MM.1S (cell line): Measurements from ENCODE around the gene RGS6.

Source experiments
- DNase-seq: peaks from one replicate; pipeline ENCODE4 v3.0.0-alpha.2; 2015
- H2AFZ ChIP-seq: fragments of 300-600 bp; sonication (generic); 2 replicates; pipeline ENCODE4 v1.6.0; 2016; ENCODE audit warnings: antibody characterized with exemption, low read length
- H3F3A ChIP-seq: fragments of 300-600 bp; sonication (generic); 2 replicates; pipeline ENCODE4 v1.6.1; 2016; ENCODE audit warnings: mild to moderate bottlenecking, antibody characterized with exemption, low read length, moderate library complexity, mixed read lengths; ENCODE audit not compliant: insufficient read depth
- H3K27ac ChIP-seq: fragments of 300-600 bp; sonication (generic); 2 replicates; pipeline ENCODE4 v1.5.1; 2016; ENCODE audit warnings: mild to moderate bottlenecking, low read length
- H3K27me3 ChIP-seq: fragments of 300-600 bp; sonication (generic); replicated peaks from 2 replicates; pipeline ENCODE4 v1.6.0; 2016; ENCODE audit warnings: low read length; ENCODE audit not compliant: insufficient read depth
- H3K36me3 ChIP-seq: fragments of 300-600 bp; sonication (generic); replicated peaks from 2 replicates; pipeline ENCODE4 v1.6.1; 2016; ENCODE audit warnings: mild to moderate bottlenecking, low read length, mixed read lengths; ENCODE audit not compliant: insufficient read depth
- H3K4me1 ChIP-seq: fragments of 300-600 bp; sonication (generic); 2 replicates; pipeline ENCODE4 v1.6.1; 2016; ENCODE audit warnings: low read length, mixed read lengths
- H3K4me2 ChIP-seq: fragments of 300-600 bp; sonication (generic); 2 replicates; pipeline ENCODE4 v1.6.0; 2016; ENCODE audit warnings: low read depth, low read length
- H3K4me3 ChIP-seq: fragments of 300-600 bp; sonication (generic); 2 replicates; pipeline ENCODE4 v1.5.1; 2016; ENCODE audit warnings: low read length, mixed read lengths
- H3K79me2 ChIP-seq: fragments of 300-600 bp; sonication (generic); 2 replicates; pipeline ENCODE4 v1.6.1; 2016; ENCODE audit warnings: mixed run types, low read length, mixed read lengths
- H3K9ac ChIP-seq: fragments of 300-600 bp; sonication (generic); 2 replicates; pipeline ENCODE4 v1.6.1; 2016; ENCODE audit warnings: low read length, mixed read lengths
- H3K9me2 ChIP-seq: fragments of 300-600 bp; sonication (generic); replicated peaks from 2 replicates; pipeline ENCODE4 v1.6.1; 2016; ENCODE audit warnings: mild to moderate bottlenecking, low read length, mixed read lengths; ENCODE audit not compliant: insufficient read depth
- H3K9me3 ChIP-seq: fragments of 300-600 bp; sonication (generic); replicated peaks from 2 replicates; pipeline ENCODE4 v1.6.1; 2016; ENCODE audit warnings: mild to moderate bottlenecking, low read length, mixed read lengths; ENCODE audit not compliant: insufficient read depth
- H4K20me1 ChIP-seq: fragments of 300-600 bp; sonication (generic); 2 replicates; pipeline ENCODE4 v1.6.1; 2016; ENCODE audit warnings: mild to moderate bottlenecking, low read length, moderate library complexity, mixed read lengths; ENCODE audit not compliant: insufficient read depth
- CTCF ChIP-seq: fragments of 300-600 bp; sonication (generic); IDR thresholded peaks from 2 replicates; pipeline ENCODE4 v1.5.1; 2016; ENCODE audit warnings: antibody characterized with exemption, low read length, mixed read lengths
- EZH2 ChIP-seq: fragments of 300-600 bp; sonication (generic); optimal IDR thresholded peaks from 2 replicates; pipeline ENCODE3; 2017; ENCODE audit warnings: low read depth, mild to moderate bottlenecking, antibody characterized with exemption, low read length, mixed read lengths
- EZH2phosphoT487 ChIP-seq: fragments of 300-600 bp; sonication (generic); IDR thresholded peaks from 2 replicates; pipeline ENCODE4 v1.6.1; 2018; ENCODE audit warnings: antibody characterized with exemption, low read length

RGS6 gene

GRCh38 chr14:72613231-72613974 lies 681.2 kb downstream of the RGS6 start:
- Histone ChIP-seq H3K9me3 (no peaks in the 10 kb centered on the region), H4K20me1 (no peaks in the 10 kb centered on the region), H3K4me1 (no peaks in the 10 kb centered on the region), H3F3A (no peaks in the 10 kb centered on the region), H3K4me2 (no peak overlapping the region), H3K27ac (no peak overlapping the region), H3K79me2 (no peaks in the 10 kb centered on the region), H3K4me3 (no peak overlapping the region), H3K9me2 (no peaks in the 10 kb centered on the region), H3K27me3 (no peaks in the 10 kb centered on the region), H3K9ac (no peak overlapping the region), H3K36me3 (no peaks in the 10 kb centered on the region), H2AFZ (no peak overlapping the region)
- TF ChIP-seq CTCF (no peak), EZH2phosphoT487 (no peak), EZH2 (no peak)
- DNase-seq = no peak

GRCh38 chr14:72613975-72614319 lies 681.7 kb downstream of the RGS6 start:
- no peaks in the 10 kb centered on the region for H3K4me1 ChIP-seq
- H3K36me3 ChIP-seq = no peaks in the 10 kb centered on the region
- H3K27ac ChIP-seq = no peak overlapping the region
- no peak overlapping the region for H3K9ac ChIP-seq
- no peak overlapping the region for H3K4me3 ChIP-seq
- no peaks in the 10 kb centered on the region for H3K27me3 ChIP-seq
- no peaks in the 10 kb centered on the region for H3K9me3 ChIP-seq
- H4K20me1 ChIP-seq = no peaks in the 10 kb centered on the region
- H3F3A ChIP-seq = no peaks in the 10 kb centered on the region
- no peak for DNase-seq
- H3K4me2 ChIP-seq = no peak overlapping the region
- H3K79me2 ChIP-seq = no peaks in the 10 kb centered on the region
- TF ChIP-seq CTCF = no peak
- TF ChIP-seq EZH2phosphoT487 = no peak
- no peak for TF ChIP-seq EZH2
- no peaks in the 10 kb centered on the region for H3K9me2 ChIP-seq
- no peak overlapping the region for H2AFZ ChIP-seq

- Histone ChIP-seq H4K20me1 (no peaks in the 10 kb centered on the region), H3F3A (no peaks in the 10 kb centered on the region), H3K9me3 (no peaks in the 10 kb centered on the region), H3K4me1 (no peaks in the 10 kb centered on the region), H3K4me3 (no peak overlapping the region), H3K9me2 (no peaks in the 10 kb centered on the region), H3K79me2 (no peaks in the 10 kb centered on the region), H3K36me3 (no peaks in the 10 kb centered on the region), H3K27me3 (no peaks in the 10 kb centered on the region), H2AFZ (no peak overlapping the region), H3K4me2 (no peak overlapping the region), H3K9ac (no peak overlapping the region), H3K27ac (no peak overlapping the region)
- DNase-seq = no peak
- TF ChIP-seq EZH2 (no peak), EZH2phosphoT487 (no peak)
These were observed 682.1 kb downstream of the RGS6 start for GRCh38 chr14:72614365-72614764.

- Histone ChIP-seq H3K27ac (no peak overlapping the region), H3K79me2 (no peaks in the 10 kb centered on the region), H3K36me3 (no peaks in the 10 kb centered on the region), H3K4me1 (no peaks in the 10 kb centered on the region), H3K9me2 (no peaks in the 10 kb centered on the region), H3K27me3 (no peaks in the 10 kb centered on the region), H3K4me3 (no peak overlapping the region), H2AFZ (no peak overlapping the region), H3K9me3 (no peaks in the 10 kb centered on the region), H4K20me1 (no peaks in the 10 kb centered on the region), H3F3A (no peaks in the 10 kb centered on the region), H3K4me2 (no peak overlapping the region), H3K9ac (no peak overlapping the region)
- DNase-seq = no peak
- no peak for TF ChIP-seq EZH2
- no peak for TF ChIP-seq CTCF
- TF ChIP-seq EZH2phosphoT487 = no peak
These were observed 682.7 kb downstream of the RGS6 start for GRCh38 chr14:72614891-72615415.
